ENCODE data around the gene BCAR3.

DNA sequence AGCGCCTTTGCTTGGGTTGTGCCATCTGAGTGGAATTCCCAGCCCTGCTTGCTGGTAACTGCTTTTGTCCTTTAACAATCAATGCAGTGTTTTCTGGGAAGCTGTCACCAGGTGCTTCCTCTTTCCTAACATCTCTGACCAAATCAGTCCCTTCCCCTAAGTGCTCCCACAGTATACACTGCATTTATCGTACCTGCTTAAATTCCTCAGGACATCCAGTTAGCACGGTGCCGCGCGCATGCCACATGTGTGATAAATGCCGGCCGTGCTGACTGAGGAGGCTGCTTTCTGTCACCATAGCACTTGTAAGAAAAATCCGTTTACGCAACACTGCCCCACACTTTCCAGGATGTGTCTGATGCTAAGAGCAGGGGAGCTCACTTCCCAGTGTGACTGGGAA lies 115.4 kb downstream of the BCAR3 start:
- TF ChIP-seq POLR2AphosphoS5 (IDR thresholded peaks at IDR 0.05; ENCODE audit: low read depth, low read length) (no peak), POLR2A (IDR thresholded peaks at IDR 0.05; ENCODE audit: low read depth, low read length) (no peak), TAF1 (IDR thresholded peaks at IDR 0.05; ENCODE audit: borderline replicate concordance, low read depth, low read length) (no peak)

Measured in GM12892 (cell line).